B cell (primary cell): ENCODE results near the gene GMCL1. TPM values are rescaled to one million over a fixed set of nuclear protein-coding genes. Genes with fewer than 3 reads are reported as not detected.

Source experiments
- ATAC-seq: fragments of 200-7000 bp; cut with Tn5 transposase; one replicate; pipeline ENCODE4 v1.10.0; 2021; ENCODE audit warnings: low read depth, mild to moderate bottlenecking, moderate number of reproducible peaks, moderate library complexity
- CTCF ChIA-PET: fragments of 350-600 bp; sonication (Branson Sonifier 250); formaldehyde crosslinking; loops from one replicate; lab custom pipeline; 2021; ENCODE audit warnings: antibody characterized with exemption, inconsistent platforms; lab: Charles Lee
- POLR2A ChIA-PET: fragments of 350-600 bp; sonication (Branson Sonifier 250); formaldehyde crosslinking; loops from one replicate; lab custom pipeline; 2021; ENCODE audit warnings: antibody characterized with exemption; lab: Charles Lee
- DNase-seq: peaks from one replicate; pipeline ENCODE4 v3.0.0; 2013
- H2AFZ ChIP-seq: 2 replicates; pipeline ENCODE4 v1.6.1; 2012; ENCODE audit warnings: mild to moderate bottlenecking, low read depth, low read length; ENCODE audit not compliant: insufficient read depth, poor library complexity, severe bottlenecking
- H3K27ac ChIP-seq, 2 donors: 1 replicate in 1 of 2; 2 replicates in 1 of 2; pipeline ENCODE4 v1.5.1; 2012 to 2013; ENCODE audit warnings: low read length in 2 of 2, mild to moderate bottlenecking in 2 of 2, moderate library complexity in 1 of 2
- H3K27me3 ChIP-seq, 4 experiments: fragments of 200-600 bp in 1 of 4; sonication (generic) in 1 of 4; replicated peaks in 1 of 4; 1 replicate in 2 of 4; 2 replicates in 2 of 4; pipeline versions ENCODE4 v1.6.1 to v1.7.0; 2013 to 2016; ENCODE audit warnings: low read length in 3 of 4, mild to moderate bottlenecking in 2 of 4, mixed read lengths in 1 of 4, moderate library complexity in 1 of 4; ENCODE audit not compliant: insufficient read depth in 4 of 4, control insufficient read depth in 3 of 4; ENCODE audit errors: control extremely low read depth in 1 of 4
- H3K36me3 ChIP-seq, 2 experiments: replicated peaks in 1 of 2; 1 replicate in 1 of 2; 2 replicates in 1 of 2; pipeline versions ENCODE4 v1.6.1 to v1.7.1; 2013; ENCODE audit warnings: low read length in 1 of 2; ENCODE audit not compliant: insufficient read depth in 2 of 2, control insufficient read depth in 1 of 2; ENCODE audit errors: control extremely low read depth in 1 of 2, extremely low read depth in 1 of 2
- H3K4me1 ChIP-seq, 2 donors: fragments of 200-600 bp in 1 of 2; sonication (generic) in 1 of 2; 1 replicate in 1 of 2; 2 replicates in 1 of 2; pipeline versions ENCODE4 v1.5.1 to v1.6.1; 2013 to 2017; ENCODE audit warnings: low read length in 2 of 2; ENCODE audit not compliant: control insufficient read depth in 2 of 2, insufficient read depth in 2 of 2
- H3K4me2 ChIP-seq: replicated peaks from 2 replicates; pipeline ENCODE3; 2012; ENCODE audit warnings: mild to moderate bottlenecking, low read depth, low read length; ENCODE audit not compliant: poor library complexity, severe bottlenecking
- H3K4me3 ChIP-seq, 5 experiments: fragments of 200-600 bp in 1 of 5; sonication (generic) in 1 of 5; 1 replicate in 3 of 5; 2 replicates in 2 of 5; pipeline versions ENCODE4 v1.5.1 to v1.7.0; 2011 to 2016; ENCODE audit warnings: low read length in 4 of 5, mild to moderate bottlenecking in 4 of 5, low read depth in 2 of 5, control low read depth in 1 of 5, moderate library complexity in 1 of 5; ENCODE audit not compliant: insufficient read depth in 1 of 5; ENCODE audit errors: control extremely low read depth in 1 of 5, extremely low read depth in 1 of 5
- H3K79me2 ChIP-seq: fragments of 200-600 bp; sonication (generic); one replicate; pipeline ENCODE4 v1.6.0; 2016; ENCODE audit warnings: low read length; ENCODE audit not compliant: control insufficient read depth, insufficient read depth
- H3K9ac ChIP-seq: fragments of 200-600 bp; sonication (generic); 2 replicates; pipeline ENCODE4 v1.6.1; 2017; ENCODE audit warnings: mild to moderate bottlenecking, low read length, moderate library complexity
- H3K9me3 ChIP-seq, 3 donors: one replicate each; pipeline versions ENCODE4 v1.6.1 to v1.7.1; 2013; ENCODE audit warnings: low read length in 2 of 3; ENCODE audit not compliant: control insufficient read depth in 2 of 3, insufficient read depth in 1 of 3; ENCODE audit errors: control extremely low read depth in 1 of 3
- H4K20me1 ChIP-seq: 2 replicates; pipeline ENCODE4 v1.6.0; 2012; ENCODE audit warnings: mild to moderate bottlenecking, low read length; ENCODE audit not compliant: insufficient read depth, control insufficient read depth, poor library complexity, severe bottlenecking
- H3K27ac Mint-ChIP-seq: one replicate; pipeline ENCODE4 v1.8.0; 2021; ENCODE audit warnings: mixed read lengths
- H3K27me3 Mint-ChIP-seq: one replicate; pipeline ENCODE4 v1.8.0; 2021; ENCODE audit warnings: mixed read lengths
- H3K4me1 Mint-ChIP-seq: one replicate; pipeline ENCODE4 v1.8.0; 2021; ENCODE audit warnings: mixed read lengths
- H3K4me3 Mint-ChIP-seq: one replicate; pipeline ENCODE4 v1.8.0; 2021; ENCODE audit warnings: mixed read lengths
- H3K9me3 Mint-ChIP-seq: one replicate; pipeline ENCODE4 v1.8.0; 2022; ENCODE audit warnings: mixed read lengths; ENCODE audit not compliant: insufficient read depth
- CTCF ChIP-seq: fragments of 200-600 bp; IDR thresholded peaks from one replicate; pipeline ENCODE4 v1.8.0; 2022; ENCODE audit warnings: antibody characterized with exemption, mild to moderate bottlenecking
- EZH2 ChIP-seq: IDR thresholded peaks from 2 replicates; pipeline ENCODE4 v1.6.1; 2012; ENCODE audit warnings: borderline replicate concordance, low read depth, mild to moderate bottlenecking, moderate library complexity, low read length; ENCODE audit not compliant: insufficient read depth, poor library complexity, severe bottlenecking
- WGBS: methylation state at CpG from one replicate; pipeline ENCODE4 v1.1.5; 2013; ENCODE audit warnings: missing lambda C conversion rate; ENCODE audit not compliant: insufficient coverage; 5-methylcytosine and 5-hydroxymethylcytosine counted together
- intact Hi-C: fragments of 100-400 bp; cut with micrococcal nuclease; formaldehyde crosslinking; loops from one replicate; pipeline ENCODE4 v1.10.0; 2022
- polyA plus RNA-seq: library from polyadenylated mRNA; depleted of rRNA; stranded (reverse); fragments of >200 nt; gene quantifications from 2 replicates; pipeline ENCODE4 v1.2.3, GENCODE V29; 2012
- total RNA-seq, 2 donors: library from RNA; stranded (reverse); fragments of 120-200 nt in 1 of 2; gene quantifications; 1 replicate in 1 of 2; 2 replicates in 1 of 2; pipeline versions ENCODE4 v1.2.3 to v1.2.4, GENCODE V29; 2013 to 2022

Gene GMCL1
- total and polyA plus RNA-seq, 2 donors (not counting 1 experiment from before 2014, with no cell fraction given): 6.0 to 26.3 TPM

DNA sequence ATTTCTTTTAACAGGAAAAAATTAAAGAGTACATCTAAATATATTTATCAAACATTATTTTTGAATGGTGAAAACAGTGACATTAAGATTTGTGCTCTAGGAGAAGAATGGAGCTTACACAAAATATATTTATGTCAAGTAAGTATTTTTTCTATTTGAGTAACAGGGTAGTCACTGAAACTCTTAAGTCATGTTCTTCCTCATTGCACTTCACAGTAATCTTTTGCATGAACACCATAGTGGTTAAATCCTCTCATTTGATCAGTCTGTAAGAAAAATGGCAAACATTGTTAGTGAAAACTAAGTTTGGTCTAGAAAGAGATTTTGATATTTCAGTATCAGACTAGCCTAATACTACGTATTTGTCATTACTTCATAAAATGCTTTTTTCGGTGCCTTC is 8.1 kb downstream of the GMCL1 start:
- Mint-ChIP-seq H3K9me3 (no peaks in the 10 kb centered on the region), H3K4me1 (peaks cover 29% of the 10 kb centered on the region), H3K4me3 (no peak overlapping the region), H3K27ac (no peak overlapping the region), H3K27me3 (no peaks in the 10 kb centered on the region)
- CTCF ChIA-PET: no interaction called here
- TF ChIP-seq CTCF (no peak), EZH2 (no peak)
- Histone ChIP-seq H3K27me3 (no peaks in the 10 kb centered on the region), H3K9ac (no peak overlapping the region), H3K36me3 (peaks cover 8 to 9% of the 10 kb centered on the region in 2 experiments), H3K4me3 (no peak overlapping the region), H2AFZ (no peak overlapping the region), H4K20me1 (peaks cover 12% of the 10 kb centered on the region), H3K79me2 (peaks cover 39% of the 10 kb centered on the region), H3K4me2 (no peak overlapping the region), H3K4me1 (no peaks in the 10 kb centered on the region), H3K9me3 (no peaks in the 10 kb centered on the region), H3K27ac (no peak overlapping the region)
- POLR2A ChIA-PET: no interaction called here
- intact Hi-C loops: no loop called here
- no peak for ATAC-seq
- WGBS: no CpG with 5 or more reads among the region's 2 CpGs
- no peak for DNase-seq

DNA sequence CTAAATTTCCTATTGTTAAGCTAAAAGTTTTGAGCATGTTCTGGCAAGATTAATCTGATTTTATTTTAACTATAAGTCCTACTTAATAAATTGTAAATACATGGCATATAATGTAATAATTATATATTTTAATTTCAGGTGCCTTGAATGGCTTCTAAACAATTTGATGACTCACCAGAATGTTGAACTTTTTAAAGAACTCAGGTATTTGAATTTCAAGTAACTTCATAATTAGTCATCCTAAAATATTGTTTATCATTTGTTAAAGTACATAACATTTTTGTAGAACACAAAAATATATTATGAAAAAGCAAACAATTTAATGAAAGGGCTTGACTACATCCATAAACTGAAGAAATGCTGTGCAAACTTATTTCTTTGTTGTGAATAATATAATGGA is 14.5 kb downstream of the GMCL1 start:
- ATAC-seq: no peak
- H3K4me3 Mint-ChIP-seq: no peak overlapping the region
- no peaks in the 10 kb centered on the region for H3K27me3 Mint-ChIP-seq
- H3K27ac ChIP-seq: no peak overlapping the region
- no peaks in the 10 kb centered on the region for H3K4me1 Mint-ChIP-seq
- POLR2A ChIA-PET: no interaction called here
- no peak for DNase-seq
- TF ChIP-seq EZH2 (no peak), CTCF (no peak)
- peaks cover 12 to 54% of the 10 kb centered on the region in 2 experiments for H3K36me3 ChIP-seq
- no peaks in the 10 kb centered on the region for H4K20me1 ChIP-seq
- no peak overlapping the region for H3K9ac ChIP-seq
- H3K4me2 ChIP-seq: no peak overlapping the region
- H3K4me1 ChIP-seq: no peaks in the 10 kb centered on the region
- no peaks in the 10 kb centered on the region for H3K9me3 Mint-ChIP-seq
- H3K79me2 ChIP-seq: no peaks in the 10 kb centered on the region
- no peak overlapping the region for H3K27ac Mint-ChIP-seq
- no peak overlapping the region for H2AFZ ChIP-seq
- no peak overlapping the region for H3K4me3 ChIP-seq
- no peaks in the 10 kb centered on the region for H3K27me3 ChIP-seq
- H3K9me3 ChIP-seq: no peaks in the 10 kb centered on the region
- intact Hi-C loops: no loop called here
- CTCF ChIA-PET: no interaction called here
